HUES64 (cell line): ENCODE measurements around the gene SLC6A12.

Experiments
- H3K27ac ChIP-seq: 2 replicates; pipeline ENCODE4 v1.7.0; 2013; ENCODE audit warnings: low read depth, low read length, inconsistent platforms
- H3K27me3 ChIP-seq: 2 replicates; pipeline ENCODE4 v1.6.1; 2013; ENCODE audit warnings: mild to moderate bottlenecking, low read length; ENCODE audit not compliant: insufficient read depth
- H3K36me3 ChIP-seq: 2 replicates; pipeline ENCODE4 v1.6.1; 2013; ENCODE audit warnings: mild to moderate bottlenecking, low read length; ENCODE audit not compliant: insufficient read depth
- H3K4me1 ChIP-seq: 2 replicates; pipeline ENCODE4 v1.6.1; 2013; ENCODE audit warnings: mild to moderate bottlenecking, low read length, moderate library complexity; ENCODE audit not compliant: insufficient read depth
- H3K4me3 ChIP-seq: 2 replicates; pipeline ENCODE4 v1.5.1; 2013; ENCODE audit warnings: mild to moderate bottlenecking, low read length, moderate library complexity
- H3K9ac ChIP-seq: 2 replicates; pipeline ENCODE4 v1.6.1; 2013; ENCODE audit warnings: mild to moderate bottlenecking, low read depth, low read length
- H3K9me3 ChIP-seq: 2 replicates; pipeline ENCODE4 v1.6.1; 2013; ENCODE audit warnings: low read depth, low read length; ENCODE audit not compliant: insufficient read depth
- WGBS: fragments of 150-250, 120-280 bp; methylation state at CpG from one replicate; pipeline ENCODE4 v1.1.7; 2013; ENCODE audit warnings: missing lambda C conversion rate; 5-methylcytosine and 5-hydroxymethylcytosine counted together

SLC6A12 gene

GRCh38 chr12:206746-207440 lies 7.1 kb downstream of the SLC6A12 start:
- no peak overlapping the region for H3K27ac ChIP-seq
- no peak overlapping the region for H3K9ac ChIP-seq
- no peak overlapping the region for H3K4me3 ChIP-seq
- no peaks in the 10 kb centered on the region for H3K36me3 ChIP-seq
- 92% methylated on average over 21 of the region's 21 CpGs for WGBS
- no peaks in the 10 kb centered on the region for H3K9me3 ChIP-seq
- H3K4me1 ChIP-seq, result peaks cover 12% of the 10 kb centered on the region; the same call in 1 of the 2 replicates
- peaks cover 98% of the 10 kb centered on the region for H3K27me3 ChIP-seq

- Histone ChIP-seq H3K27me3 (peaks cover 97% of the 10 kb centered on the region), H3K27ac (no peak overlapping the region), H3K9me3 (no peaks in the 10 kb centered on the region), H3K9ac (no peak overlapping the region), H3K4me3 (no peak overlapping the region), H3K36me3 (no peaks in the 10 kb centered on the region), H3K4me1 (peaks cover 12% of the 10 kb centered on the region; the same call in 1 of the 2 replicates)
- WGBS, result 87% methylated on average over 4 of the region's 4 CpGs
Measured at GRCh38 chr12:205026-205425, 8.9 kb downstream of the SLC6A12 start.

- H3K4me1 ChIP-seq, result peaks cover 18% of the 10 kb centered on the region; the same call in 1 of the 2 replicates
- H3K27me3 ChIP-seq, result peaks cover 95% of the 10 kb centered on the region
- H3K9ac ChIP-seq, result no peak overlapping the region
- H3K4me3 ChIP-seq, result peak overlapping the region; percentile 63
- H3K27ac ChIP-seq, result no peak overlapping the region
- no peaks in the 10 kb centered on the region for H3K9me3 ChIP-seq
- 53% methylated on average over 11 of the region's 11 CpGs for WGBS
- no peaks in the 10 kb centered on the region for H3K36me3 ChIP-seq
Measured at GRCh38 chr12:204261-204678, 9.7 kb downstream of the SLC6A12 start.

GRCh38 chr12:203462-204260 lies 10.3 kb downstream of the SLC6A12 start:
- H3K9ac ChIP-seq, result no peak overlapping the region
- H3K9me3 ChIP-seq, result no peaks in the 10 kb centered on the region

GRCh38 chr12:203074-203461 lies 10.9 kb downstream of the SLC6A12 start:
- 41% methylated on average over 16 of the region's 16 CpGs for WGBS
- Histone ChIP-seq H3K9me3 (no peaks in the 10 kb centered on the region), H3K4me3 (peak overlapping the region; percentile 63), H3K27ac (no peak overlapping the region), H3K9ac (no peak overlapping the region), H3K4me1 (peaks cover 18% of the 10 kb centered on the region; the same call in 1 of the 2 replicates), H3K36me3 (no peaks in the 10 kb centered on the region), H3K27me3 (peaks cover 85% of the 10 kb centered on the region)

More at GRCh38 chr12:203462-204260, 10.3 kb downstream of the SLC6A12 start:
- WGBS, result 1% methylated on average over 84 of the region's 84 CpGs
- Histone ChIP-seq H3K27ac (no peak overlapping the region), H3K4me3 (peak overlapping the region; percentile 63), H3K27me3 (peaks cover 91% of the 10 kb centered on the region), H3K4me1 (peaks cover 18% of the 10 kb centered on the region; the same call in 1 of the 2 replicates), H3K36me3 (no peaks in the 10 kb centered on the region)

- no peak overlapping the region for H3K9ac ChIP-seq
- no peak overlapping the region for H3K27ac ChIP-seq
- H3K36me3 ChIP-seq, result no peaks in the 10 kb centered on the region
- H3K4me1 ChIP-seq, result peaks cover 18% of the 10 kb centered on the region; the same call in 1 of the 2 replicates
- 0 out of 2 replicates have a peak overlapping the region, but pooled peaks have one; percentile 3 for H3K4me3 ChIP-seq
- 14% methylated on average over 14 of the region's 15 CpGs for WGBS
- H3K9me3 ChIP-seq, result no peaks in the 10 kb centered on the region
- H3K27me3 ChIP-seq, result peaks cover 80% of the 10 kb centered on the region
Measured at GRCh38 chr12:202081-202731, 11.8 kb downstream of the SLC6A12 start.

- no peaks in the 10 kb centered on the region for H3K36me3 ChIP-seq
- no peak overlapping the region for H3K27ac ChIP-seq
- H3K27me3 ChIP-seq, result peaks cover 73% of the 10 kb centered on the region
- H3K9ac ChIP-seq, result no peak overlapping the region
- peaks cover 18% of the 10 kb centered on the region; the same call in 1 of the 2 replicates for H3K4me1 ChIP-seq
- no peaks in the 10 kb centered on the region for H3K9me3 ChIP-seq
- no peak overlapping the region for H3K4me3 ChIP-seq
- WGBS, result 88% methylated on average over 7 of the region's 8 CpGs
Measured at GRCh38 chr12:201361-201760, 12.6 kb downstream of the SLC6A12 start.

GRCh38 chr12:198705-199104 lies 15.3 kb downstream of the SLC6A12 start:
- H3K4me3 ChIP-seq, result no peak overlapping the region
- H3K4me1 ChIP-seq, result peaks cover 13% of the 10 kb centered on the region; the same call in 1 of the 2 replicates
- H3K9ac ChIP-seq, result no peak overlapping the region
- 73% methylated on average over 9 of the region's 9 CpGs for WGBS
- no peaks in the 10 kb centered on the region for H3K9me3 ChIP-seq
- no peak overlapping the region for H3K27ac ChIP-seq
- H3K27me3 ChIP-seq, result peaks cover 48% of the 10 kb centered on the region
- H3K36me3 ChIP-seq, result no peaks in the 10 kb centered on the region

GRCh38 chr12:197911-198695 lies 15.9 kb downstream of the SLC6A12 start:
- 92% methylated on average over 11 of the region's 11 CpGs for WGBS
- Histone ChIP-seq H3K4me1 (peaks cover 13% of the 10 kb centered on the region; the same call in 1 of the 2 replicates), H3K27me3 (peaks cover 42% of the 10 kb centered on the region), H3K4me3 (no peak overlapping the region), H3K36me3 (no peaks in the 10 kb centered on the region), H3K9me3 (no peaks in the 10 kb centered on the region), H3K27ac (no peak overlapping the region), H3K9ac (no peak overlapping the region)

GRCh38 chr12:197347-197746 lies 16.6 kb downstream of the SLC6A12 start:
- H3K27me3 ChIP-seq, result peaks cover 34% of the 10 kb centered on the region
- WGBS, result 90% methylated on average over 3 of the region's 3 CpGs
- H3K9ac ChIP-seq, result no peak overlapping the region
- no peaks in the 10 kb centered on the region for H3K36me3 ChIP-seq
- H3K9me3 ChIP-seq, result no peaks in the 10 kb centered on the region
- no peak overlapping the region for H3K27ac ChIP-seq
- H3K4me1 ChIP-seq, result peaks cover 10% of the 10 kb centered on the region; the same call in 1 of the 2 replicates
- no peak overlapping the region for H3K4me3 ChIP-seq
